PFSK-1 (cell line): ENCODE data around the gene STAB1.

Source experiments
- FOXP2 ChIP-seq: optimal IDR thresholded peaks from 2 replicates; pipeline ENCODE3; 2011; ENCODE audit warnings: borderline replicate concordance, control low read depth, inconsistent platforms; ENCODE audit not compliant: insufficient read depth; ENCODE audit errors: extremely low read length, extremely low read depth
- POLR2AphosphoS5 ChIP-seq: IDR thresholded peaks from 2 replicates; pipeline ENCODE4 v1.6.1; 2012; ENCODE audit warnings: low read depth, mild to moderate bottlenecking, control low read depth, low read length, moderate library complexity
- SIN3A ChIP-seq: IDR thresholded peaks from 2 replicates; pipeline ENCODE4 v1.6.1; 2012; ENCODE audit warnings: mild to moderate bottlenecking, low read length, moderate library complexity, borderline replicate concordance; ENCODE audit not compliant: insufficient read depth
- TAF1 ChIP-seq: IDR thresholded peaks from 2 replicates; pipeline ENCODE4 v1.6.1; 2012; ENCODE audit warnings: low read length, control low read depth, borderline replicate concordance; ENCODE audit not compliant: insufficient read depth
- TF ChIP-seq, protein P1 (sequence below), 2 experiments: IDR thresholded peaks; 2 replicates each; pipeline versions ENCODE4 v1.6.1 to v1.8.0; 2011 to 2012; ENCODE audit warnings: low read depth in 2 of 2, low read length in 2 of 2, control low read depth in 1 of 2, inconsistent platforms in 1 of 2, mild to moderate bottlenecking in 1 of 2, moderate library complexity in 1 of 2; ENCODE audit not compliant: insufficient read depth in 1 of 2

The STAB1 gene

DNA sequence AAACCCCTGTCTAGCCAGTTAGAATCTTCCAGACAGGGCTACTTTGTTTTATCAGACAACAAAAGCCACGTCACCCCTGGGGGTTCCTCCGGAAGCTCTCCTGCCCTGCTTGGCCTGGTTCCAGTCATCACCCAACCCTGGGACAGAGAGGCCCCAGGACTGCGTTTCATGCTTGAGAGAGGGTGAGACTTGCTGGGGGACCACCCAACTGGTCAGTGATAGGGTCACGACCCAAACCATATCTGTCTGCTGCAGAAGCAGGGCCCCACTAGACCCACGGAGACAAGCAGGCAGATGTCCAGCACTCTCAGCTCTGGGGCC, 37.3 kb downstream of the STAB1 start:
- TF ChIP-seq TAF1 (no peak), SIN3A (no peak), POLR2AphosphoS5 (no peak), FOXP2 (no peak)
- TF ChIP-seq, protein P1, sequence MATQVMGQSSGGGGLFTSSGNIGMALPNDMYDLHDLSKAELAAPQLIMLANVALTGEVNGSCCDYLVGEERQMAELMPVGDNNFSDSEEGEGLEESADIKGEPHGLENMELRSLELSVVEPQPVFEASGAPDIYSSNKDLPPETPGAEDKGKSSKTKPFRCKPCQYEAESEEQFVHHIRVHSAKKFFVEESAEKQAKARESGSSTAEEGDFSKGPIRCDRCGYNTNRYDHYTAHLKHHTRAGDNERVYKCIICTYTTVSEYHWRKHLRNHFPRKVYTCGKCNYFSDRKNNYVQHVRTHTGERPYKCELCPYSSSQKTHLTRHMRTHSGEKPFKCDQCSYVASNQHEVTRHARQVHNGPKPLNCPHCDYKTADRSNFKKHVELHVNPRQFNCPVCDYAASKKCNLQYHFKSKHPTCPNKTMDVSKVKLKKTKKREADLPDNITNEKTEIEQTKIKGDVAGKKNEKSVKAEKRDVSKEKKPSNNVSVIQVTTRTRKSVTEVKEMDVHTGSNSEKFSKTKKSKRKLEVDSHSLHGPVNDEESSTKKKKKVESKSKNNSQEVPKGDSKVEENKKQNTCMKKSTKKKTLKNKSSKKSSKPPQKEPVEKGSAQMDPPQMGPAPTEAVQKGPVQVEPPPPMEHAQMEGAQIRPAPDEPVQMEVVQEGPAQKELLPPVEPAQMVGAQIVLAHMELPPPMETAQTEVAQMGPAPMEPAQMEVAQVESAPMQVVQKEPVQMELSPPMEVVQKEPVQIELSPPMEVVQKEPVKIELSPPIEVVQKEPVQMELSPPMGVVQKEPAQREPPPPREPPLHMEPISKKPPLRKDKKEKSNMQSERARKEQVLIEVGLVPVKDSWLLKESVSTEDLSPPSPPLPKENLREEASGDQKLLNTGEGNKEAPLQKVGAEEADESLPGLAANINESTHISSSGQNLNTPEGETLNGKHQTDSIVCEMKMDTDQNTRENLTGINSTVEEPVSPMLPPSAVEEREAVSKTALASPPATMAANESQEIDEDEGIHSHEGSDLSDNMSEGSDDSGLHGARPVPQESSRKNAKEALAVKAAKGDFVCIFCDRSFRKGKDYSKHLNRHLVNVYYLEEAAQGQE (IDR thresholded peaks at IDR 0.05; ENCODE audit: insufficient read depth in 1 of 2, low read depth in 2 of 2, low read length in 2 of 2), result no peak

DNA sequence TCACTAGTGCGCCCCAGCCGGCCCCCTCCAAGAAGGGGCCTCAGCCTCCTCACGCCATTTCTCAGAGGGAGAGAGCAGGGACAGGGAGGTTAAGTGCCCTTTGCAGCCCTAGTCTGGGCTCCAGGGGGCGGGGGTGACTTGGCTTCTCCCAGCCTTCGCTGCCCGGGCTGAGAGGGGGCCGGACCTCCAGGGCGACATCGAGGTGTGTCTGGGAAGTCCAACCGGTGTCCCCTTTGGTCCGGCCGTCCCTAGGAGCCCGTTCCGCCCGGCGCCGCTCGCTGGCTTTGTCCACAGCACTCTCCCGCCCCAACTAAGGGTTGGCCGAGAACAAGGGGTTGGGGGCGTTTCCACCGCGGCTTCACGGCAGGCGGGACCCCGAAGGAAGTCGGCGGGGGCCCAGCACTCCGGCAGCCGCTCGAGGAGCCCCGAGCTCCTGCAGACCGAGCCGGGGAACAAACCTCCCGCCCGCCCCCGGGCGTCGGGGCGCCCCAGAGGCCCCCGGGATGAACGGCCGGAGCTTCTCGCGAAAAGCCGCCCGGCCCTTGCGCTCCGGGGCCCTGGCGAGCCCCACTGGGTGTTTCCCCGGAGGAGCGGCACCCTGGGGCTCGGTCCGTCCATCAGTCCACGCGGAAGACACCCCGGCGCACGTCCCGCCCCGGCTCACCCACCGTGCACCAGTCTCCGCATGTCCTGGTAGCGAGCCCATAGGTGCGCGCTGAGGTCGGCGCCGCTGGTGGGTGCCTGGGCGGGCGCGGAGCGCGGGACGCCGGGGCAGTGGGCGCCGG, 37.9 kb downstream of the STAB1 start:
- TF ChIP-seq FOXP2 (no peak), TAF1 (no peak), POLR2AphosphoS5 (no peak), SIN3A (no peak)
- TF ChIP-seq, protein P1 (IDR thresholded peaks at IDR 0.05; ENCODE audit: insufficient read depth in 1 of 2, low read depth in 2 of 2, low read length in 2 of 2), result no peak

DNA sequence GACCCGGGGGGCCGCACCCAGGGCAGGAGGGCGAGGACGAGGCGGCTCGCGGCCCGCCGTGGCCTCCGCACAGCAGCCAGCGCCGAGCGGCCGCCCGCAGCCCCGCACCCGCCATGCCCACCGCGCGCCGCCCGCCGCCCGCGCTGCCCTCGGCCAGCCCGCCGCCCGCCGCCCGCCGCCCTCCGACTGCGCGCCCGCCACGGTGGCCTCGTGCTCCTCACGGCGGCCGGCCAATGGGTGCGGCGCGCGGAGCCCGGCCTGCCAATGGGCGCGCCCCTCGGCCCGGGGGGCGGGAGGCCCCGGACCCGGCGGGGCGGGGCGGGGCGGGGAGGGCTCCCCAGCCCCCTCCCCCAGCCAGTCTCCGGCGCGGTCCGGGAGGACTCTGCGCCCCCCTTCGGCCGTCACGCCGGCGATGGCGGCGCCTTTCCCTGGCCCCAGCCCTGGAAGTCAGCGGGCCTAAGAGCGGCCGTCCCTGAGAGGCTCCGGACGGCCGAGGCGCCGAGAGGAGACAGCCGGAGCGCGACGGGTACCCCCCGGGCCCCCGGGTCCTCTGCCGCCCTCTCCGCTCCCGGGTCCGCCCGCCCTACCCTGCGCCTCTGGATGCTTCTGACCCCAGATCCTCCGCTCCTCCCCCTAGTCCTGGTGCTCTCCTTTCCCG, 38.6 kb downstream of the STAB1 start, which contains the start of gene NT5DC2:
Gene NT5DC2 (minus strand): TSS at position 235 of the 658 bp plus-strand sequence. CDS start 120 bp downstream, at position 115.
- TF ChIP-seq TAF1 (no peak), POLR2AphosphoS5 (no peak), SIN3A (no peak), FOXP2 (no peak)
- TF ChIP-seq, protein P1 (IDR thresholded peaks at IDR 0.05; ENCODE audit: insufficient read depth in 1 of 2, low read depth in 2 of 2, low read length in 2 of 2), result no peak

DNA sequence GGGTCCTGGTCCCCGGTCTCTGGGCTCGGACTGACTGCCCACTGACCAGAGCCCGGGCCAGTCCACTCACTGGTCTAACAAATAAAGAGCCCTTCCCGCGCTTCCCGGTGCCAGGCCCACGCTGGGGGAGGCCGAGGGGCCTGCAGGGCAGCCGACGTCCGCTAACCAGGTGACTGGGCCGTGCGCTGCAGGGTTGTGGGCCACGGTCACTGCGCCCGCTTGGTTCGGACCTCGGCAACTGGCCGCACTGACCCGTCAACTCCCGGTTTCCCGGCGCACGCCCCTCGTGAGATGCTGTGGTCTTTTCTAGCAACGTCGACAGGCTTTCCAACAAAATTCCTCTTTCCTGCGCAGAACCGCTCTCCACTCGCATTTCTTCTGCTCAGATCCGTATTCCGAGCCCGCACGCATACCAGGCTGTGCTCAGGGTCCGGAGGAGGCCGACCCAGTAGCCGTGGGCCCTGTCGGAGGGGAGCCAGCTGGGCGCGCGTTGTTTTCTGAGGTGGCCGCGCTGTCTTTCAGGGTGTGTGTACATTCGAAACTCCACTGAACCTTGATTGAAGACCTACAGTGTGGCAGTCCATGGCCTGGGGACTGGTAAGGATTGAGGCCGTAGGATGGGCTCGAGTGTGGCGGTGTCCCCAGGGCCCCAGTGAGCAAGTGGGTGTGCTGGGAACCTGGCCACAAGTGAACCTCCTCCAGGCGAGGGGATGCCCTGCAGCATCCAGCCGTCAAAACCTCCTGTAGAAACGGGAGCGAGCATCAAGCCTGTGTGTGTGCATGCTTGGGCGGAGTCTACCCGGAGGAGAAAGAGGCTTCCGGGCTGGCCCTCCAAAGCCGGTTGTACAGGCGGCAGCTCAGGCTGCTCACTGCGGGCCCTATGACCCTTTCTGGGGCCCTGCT, 39.4 kb downstream of the STAB1 start:
- TF ChIP-seq POLR2AphosphoS5, result no peak
- TF ChIP-seq FOXP2, result no peak
- no peak for TF ChIP-seq SIN3A
- TF ChIP-seq TAF1, result no peak
- TF ChIP-seq, protein P1 (IDR thresholded peaks at IDR 0.05; ENCODE audit: insufficient read depth in 1 of 2, low read depth in 2 of 2, low read length in 2 of 2), result no peak
